ENCODE measurements around the gene IER5.

The IER5 gene

GRCh38 chr1:181105134-181106021 lies 16.9 kb downstream of the IER5 start (continued):
- TF ChIP-seq, protein P1, sequence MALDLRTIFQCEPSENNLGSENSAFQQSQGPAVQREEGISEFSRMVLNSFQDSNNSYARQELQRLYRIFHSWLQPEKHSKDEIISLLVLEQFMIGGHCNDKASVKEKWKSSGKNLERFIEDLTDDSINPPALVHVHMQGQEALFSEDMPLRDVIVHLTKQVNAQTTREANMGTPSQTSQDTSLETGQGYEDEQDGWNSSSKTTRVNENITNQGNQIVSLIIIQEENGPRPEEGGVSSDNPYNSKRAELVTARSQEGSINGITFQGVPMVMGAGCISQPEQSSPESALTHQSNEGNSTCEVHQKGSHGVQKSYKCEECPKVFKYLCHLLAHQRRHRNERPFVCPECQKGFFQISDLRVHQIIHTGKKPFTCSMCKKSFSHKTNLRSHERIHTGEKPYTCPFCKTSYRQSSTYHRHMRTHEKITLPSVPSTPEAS (tag by site-specific recombination; IDR thresholded peaks at IDR 0.05) = no peak
- TF ChIP-seq GFI1B (tag by site-specific recombination; IDR thresholded peaks at IDR 0.05) = no peak
- TF ChIP-seq ZNF423 (tag by site-specific recombination; IDR thresholded peaks at IDR 0.05) = no peak
- no peak for TF ChIP-seq ZNF155 (tag by site-specific recombination; IDR thresholded peaks at IDR 0.05)
- TF ChIP-seq ZNF121 (tag by site-specific recombination; IDR thresholded peaks at IDR 0.05) = no peak
- TF ChIP-seq PRDM10 (tag by site-specific recombination; IDR thresholded peaks at IDR 0.05) = 0 out of 2 replicates have a peak, but pooled peaks have one; percentile 15
- no peak for TF ChIP-seq ZNF391 (tag by site-specific recombination; IDR thresholded peaks at IDR 0.05; ENCODE audit: borderline replicate concordance, low read depth)
- peak; percentile 46; the same call in 1 of the 2 replicates for TF ChIP-seq ZNF335 (tag by site-specific recombination; conservative IDR thresholded peaks at IDR 0.05)
- TF ChIP-seq GLI4 (tag by site-specific recombination; IDR thresholded peaks at IDR 0.05) = no peak
- TF ChIP-seq KLF9 (tag by site-specific recombination; IDR thresholded peaks at IDR 0.05; ENCODE audit: low read depth) = peak; percentile 15; the same call in 1 of the 2 replicates
- no peak for TF ChIP-seq PRDM1 (tag by site-specific recombination; IDR thresholded peaks at IDR 0.05)
- TF ChIP-seq ZNF548 (tag by site-specific recombination; IDR thresholded peaks at IDR 0.05) = no peak
- no peak for TF ChIP-seq ZNF513 (tag by site-specific recombination; IDR thresholded peaks at IDR 0.05)
- peak; percentile 38; the same call in 1 of the 2 replicates for TF ChIP-seq GLIS2 (tag by site-specific recombination; IDR thresholded peaks at IDR 0.05)
- peak; percentile 57; the same call in 1 of the 2 replicates for TF ChIP-seq ZNF561 (tag by site-specific recombination; IDR thresholded peaks at IDR 0.05; ENCODE audit: borderline replicate concordance)
- TF ChIP-seq ZNF558 (tag by site-specific recombination; IDR thresholded peaks at IDR 0.05) = no peak
- no peak for TF ChIP-seq ZNF292 (tag by site-specific recombination; IDR thresholded peaks at IDR 0.05; ENCODE audit: borderline replicate concordance, low read depth)
- TF ChIP-seq, protein P2, sequence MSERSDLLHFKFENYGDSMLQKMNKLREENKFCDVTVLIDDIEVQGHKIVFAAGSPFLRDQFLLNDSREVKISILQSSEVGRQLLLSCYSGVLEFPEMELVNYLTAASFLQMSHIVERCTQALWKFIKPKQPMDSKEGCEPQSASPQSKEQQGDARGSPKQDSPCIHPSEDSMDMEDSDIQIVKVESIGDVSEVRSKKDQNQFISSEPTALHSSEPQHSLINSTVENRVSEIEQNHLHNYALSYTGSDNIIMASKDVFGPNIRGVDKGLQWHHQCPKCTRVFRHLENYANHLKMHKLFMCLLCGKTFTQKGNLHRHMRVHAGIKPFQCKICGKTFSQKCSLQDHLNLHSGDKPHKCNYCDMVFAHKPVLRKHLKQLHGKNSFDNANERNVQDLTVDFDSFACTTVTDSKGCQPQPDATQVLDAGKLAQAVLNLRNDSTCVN (tag by site-specific recombination; optimal IDR thresholded peaks at IDR 0.05) = peak; percentile 82
- TF ChIP-seq ZNF704 (tag by site-specific recombination; IDR thresholded peaks at IDR 0.05) = no peak
- TF ChIP-seq REPIN1 (tag by site-specific recombination; IDR thresholded peaks at IDR 0.05; ENCODE audit: low read depth) = 0 out of 2 replicates have a peak, but pooled peaks have one; percentile 22
- no peak for TF ChIP-seq ZNF19 (tag by site-specific recombination; IDR thresholded peaks at IDR 0.05; ENCODE audit: low read depth)
- TF ChIP-seq ZSCAN16 (tag by site-specific recombination; IDR thresholded peaks at IDR 0.05) = 0 out of 2 replicates have a peak, but pooled peaks have one; percentile 33
- TF ChIP-seq, protein P3, sequence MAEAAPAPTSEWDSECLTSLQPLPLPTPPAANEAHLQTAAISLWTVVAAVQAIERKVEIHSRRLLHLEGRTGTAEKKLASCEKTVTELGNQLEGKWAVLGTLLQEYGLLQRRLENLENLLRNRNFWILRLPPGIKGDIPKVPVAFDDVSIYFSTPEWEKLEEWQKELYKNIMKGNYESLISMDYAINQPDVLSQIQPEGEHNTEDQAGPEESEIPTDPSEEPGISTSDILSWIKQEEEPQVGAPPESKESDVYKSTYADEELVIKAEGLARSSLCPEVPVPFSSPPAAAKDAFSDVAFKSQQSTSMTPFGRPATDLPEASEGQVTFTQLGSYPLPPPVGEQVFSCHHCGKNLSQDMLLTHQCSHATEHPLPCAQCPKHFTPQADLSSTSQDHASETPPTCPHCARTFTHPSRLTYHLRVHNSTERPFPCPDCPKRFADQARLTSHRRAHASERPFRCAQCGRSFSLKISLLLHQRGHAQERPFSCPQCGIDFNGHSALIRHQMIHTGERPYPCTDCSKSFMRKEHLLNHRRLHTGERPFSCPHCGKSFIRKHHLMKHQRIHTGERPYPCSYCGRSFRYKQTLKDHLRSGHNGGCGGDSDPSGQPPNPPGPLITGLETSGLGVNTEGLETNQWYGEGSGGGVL (tag by site-specific recombination; IDR thresholded peaks at IDR 0.05) = peak; percentile 56
- no peak for TF ChIP-seq ZNF621 (tag by site-specific recombination; IDR thresholded peaks at IDR 0.05)

All from HEK293 (cell line).